Measurements from ENCODE around the gene GLRA2.

- TF ChIP-seq CTCF (IDR thresholded peaks at IDR 0.05; ENCODE audit: insufficient read depth, low read length) (no peak), SPI1 (IDR thresholded peaks at IDR 0.05; ENCODE audit: borderline replicate concordance, low read depth) (no peak)
Observed at GRCh38 chrX:14690553-14690952, 161.2 kb downstream of the GLRA2 start.

All from HL-60 (cell line).